ENCODE results near the gene DOCK6. TPM values are rescaled to one million over a fixed set of nuclear protein-coding genes. Genes with fewer than 3 reads are reported as not detected.
A peak's percentile ranks its signal among the peaks of the same experiment; 100 is the strongest.

Gene DOCK6
- total and polyA plus RNA-seq, 8 donors = 18.0 to 79.0 (median 30.7) TPM

DNA sequence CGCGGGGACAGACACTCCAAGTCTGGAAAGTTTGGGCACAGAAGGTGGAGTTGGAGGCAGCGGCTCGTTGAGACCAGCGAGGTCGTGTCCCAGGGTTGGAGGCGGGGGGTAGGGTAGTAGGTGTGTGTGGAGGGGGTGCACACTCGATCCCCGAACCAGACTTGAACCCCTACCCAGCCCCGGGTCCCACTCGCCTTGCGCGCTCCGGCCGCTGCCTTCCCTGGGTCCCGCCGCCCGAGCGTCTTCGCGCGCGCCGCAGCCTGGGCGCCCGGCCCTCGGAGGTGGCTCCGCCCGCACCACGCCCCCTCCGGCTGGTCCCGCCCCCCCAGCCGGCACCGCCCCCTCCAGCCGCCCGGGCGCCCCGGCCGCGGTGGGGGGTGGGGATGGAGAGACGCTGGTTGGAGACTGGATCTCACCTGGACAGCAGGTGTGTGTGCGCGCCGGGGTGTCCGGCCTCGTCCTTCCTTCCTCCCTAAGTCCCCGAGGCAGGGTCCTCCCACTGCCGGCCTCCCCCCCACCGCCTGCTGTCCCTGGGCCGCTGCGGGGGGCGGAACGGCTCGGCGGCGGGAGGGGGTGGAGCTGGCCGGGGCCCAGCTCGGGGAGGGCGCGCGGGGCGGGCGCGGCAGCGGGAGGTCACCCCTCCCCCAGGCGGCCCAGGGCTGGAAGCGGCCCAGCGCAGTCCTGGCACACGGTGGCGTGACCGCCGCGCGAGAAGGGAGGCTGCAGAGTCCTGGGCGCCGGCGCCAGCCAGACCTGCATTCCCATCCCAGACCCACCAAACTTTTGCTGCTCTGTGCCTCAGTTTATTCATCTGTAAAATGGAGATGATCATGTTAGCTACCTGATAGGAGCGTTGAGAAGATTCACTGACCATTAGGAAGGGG lies 64.8 kb downstream of the DOCK6 start, which contains the start of gene KANK2:
Gene KANK2, minus strand, starts transcription at position 255 of the 884 bp plus-strand sequence. CDS start 3,034 bp downstream, outside the sequence.
- H3K27ac ChIP-seq = peak within 1 kb of the TSS; percentile 60 to 86 (median 76)
- DNase-seq (peak; percentile 90 to 97 (median 94)), FAIRE-seq (no peak), ATAC-seq (peak; percentile 92 to 95 (median 94))
- 0 to 1% methylated on average over 41 to 78 of the region's 78 CpGs for WGBS, 2 donors
- peaks cover 0 to 12% (median 10%) of the 10 kb centered on the region in 3 donors for H3K36me3 ChIP-seq
- H3K9me3 ChIP-seq = no peaks in the 10 kb centered on the region
- TF ChIP-seq, protein P1, sequence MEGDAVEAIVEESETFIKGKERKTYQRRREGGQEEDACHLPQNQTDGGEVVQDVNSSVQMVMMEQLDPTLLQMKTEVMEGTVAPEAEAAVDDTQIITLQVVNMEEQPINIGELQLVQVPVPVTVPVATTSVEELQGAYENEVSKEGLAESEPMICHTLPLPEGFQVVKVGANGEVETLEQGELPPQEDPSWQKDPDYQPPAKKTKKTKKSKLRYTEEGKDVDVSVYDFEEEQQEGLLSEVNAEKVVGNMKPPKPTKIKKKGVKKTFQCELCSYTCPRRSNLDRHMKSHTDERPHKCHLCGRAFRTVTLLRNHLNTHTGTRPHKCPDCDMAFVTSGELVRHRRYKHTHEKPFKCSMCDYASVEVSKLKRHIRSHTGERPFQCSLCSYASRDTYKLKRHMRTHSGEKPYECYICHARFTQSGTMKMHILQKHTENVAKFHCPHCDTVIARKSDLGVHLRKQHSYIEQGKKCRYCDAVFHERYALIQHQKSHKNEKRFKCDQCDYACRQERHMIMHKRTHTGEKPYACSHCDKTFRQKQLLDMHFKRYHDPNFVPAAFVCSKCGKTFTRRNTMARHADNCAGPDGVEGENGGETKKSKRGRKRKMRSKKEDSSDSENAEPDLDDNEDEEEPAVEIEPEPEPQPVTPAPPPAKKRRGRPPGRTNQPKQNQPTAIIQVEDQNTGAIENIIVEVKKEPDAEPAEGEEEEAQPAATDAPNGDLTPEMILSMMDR (IDR thresholded peaks at IDR 0.05) = no peak
- H3K27me3 ChIP-seq = no peaks in the 10 kb centered on the region
- H3K4me1 ChIP-seq = peaks cover 0 to 5% (median 0%) of the 10 kb centered on the region in 3 donors
- H3K4me3 ChIP-seq = peak within 1 kb of the TSS; percentile 53 to 61 (median 55)
- intact Hi-C loops (cut with DNase I) = no loop called here

DNA sequence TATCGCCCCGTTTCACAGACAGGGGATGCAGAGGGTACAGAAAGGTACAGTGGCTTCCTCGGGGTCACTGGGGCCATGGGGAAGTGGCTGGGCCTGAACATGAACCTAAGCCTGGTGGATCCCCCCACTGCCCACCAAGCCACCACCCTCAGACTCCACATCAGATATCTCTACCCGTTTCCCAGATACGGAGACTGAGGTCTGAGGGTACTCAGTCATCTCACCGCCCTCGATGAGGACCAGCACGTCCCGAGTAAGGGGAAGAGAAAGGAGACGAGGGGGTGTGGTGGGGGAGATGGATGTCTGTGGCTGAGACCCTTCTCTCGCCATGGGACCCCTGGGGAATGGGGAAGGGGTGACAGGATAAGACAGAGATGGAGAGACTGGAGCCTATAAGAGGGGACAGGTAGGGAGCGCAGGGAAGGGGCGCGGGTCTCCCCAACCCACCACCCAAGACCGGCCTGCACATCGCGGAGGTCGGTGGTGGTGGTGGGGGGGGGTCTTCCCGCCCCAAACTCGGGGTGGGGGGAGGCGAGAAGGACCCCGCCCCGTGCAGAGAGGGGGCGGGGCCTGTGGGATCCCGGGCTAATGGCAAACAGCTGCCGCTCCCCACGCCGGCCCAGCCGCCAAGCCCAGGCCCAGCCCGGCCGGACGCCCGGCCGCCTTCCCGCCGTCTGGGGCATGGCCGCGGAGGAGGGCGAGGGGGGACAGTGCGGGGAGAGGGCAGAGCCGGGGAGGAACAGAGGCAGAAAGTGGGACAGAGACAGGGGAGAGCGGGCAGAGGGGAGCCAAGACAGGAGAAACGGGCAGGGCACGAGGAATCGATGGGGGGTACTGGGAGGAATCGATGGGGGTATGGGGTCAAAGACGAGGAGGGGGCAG lies 65.7 kb downstream of the DOCK6 start:
- no peak for FAIRE-seq
- Histone ChIP-seq H3K9me3 (no peaks in the 10 kb centered on the region), H3K27me3 (no peaks in the 10 kb centered on the region), H3K4me3 (peak overlapping the region; percentile 53 to 61 (median 55)), H3K4me1 (peaks cover 0 to 5% (median 0%) of the 10 kb centered on the region in 3 donors), H3K27ac (peak overlapping the region; percentile 60 to 86 (median 76)), H3K36me3 (peaks cover 0 to 14% (median 10%) of the 10 kb centered on the region in 3 donors)
- TF ChIP-seq, protein P1 (IDR thresholded peaks at IDR 0.05) = no peak
- intact Hi-C loops (cut with DNase I) = no loop called here
- peak in 5 of 6 donors; percentile 42 to 84 (median 75) for DNase-seq
- peak; percentile 33 to 46 (median 44) for ATAC-seq
- 14 to 29% methylated on average over 27 to 47 of the region's 47 CpGs for WGBS, 2 donors

DNA sequence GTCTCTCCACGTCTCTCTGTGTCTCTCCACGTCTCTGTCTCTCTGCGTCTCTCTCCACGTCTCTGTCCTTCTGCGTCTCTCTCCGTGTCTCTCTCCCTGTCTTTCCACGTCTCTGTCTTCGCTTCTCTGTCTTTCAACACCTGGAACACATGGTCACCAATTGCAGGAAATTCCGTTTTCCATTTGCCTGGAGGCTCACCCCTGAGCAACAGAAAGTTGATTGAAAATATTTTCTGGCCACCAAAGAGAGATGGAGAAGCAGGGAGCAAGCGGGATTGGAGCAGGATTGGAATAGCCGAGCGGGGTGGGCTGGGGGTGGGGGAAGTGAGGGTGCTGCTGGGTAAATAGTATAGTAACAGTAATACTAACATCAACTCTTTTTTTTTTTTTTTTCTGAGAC lies 66.6 kb downstream of the DOCK6 start:
- Histone ChIP-seq H3K4me3 (peak overlapping the region in 1 of 4 donors; percentile 12), H3K27me3 (no peaks in the 10 kb centered on the region), H3K4me1 (peaks cover 0 to 5% (median 0%) of the 10 kb centered on the region in 3 donors), H3K9me3 (no peaks in the 10 kb centered on the region), H3K27ac (no peak overlapping the region), H3K36me3 (peaks cover 0 to 18% (median 10%) of the 10 kb centered on the region in 3 donors)
- DNase-seq (no peak), FAIRE-seq (no peak), ATAC-seq (no peak)
- intact Hi-C loops (cut with DNase I) = no loop called here
- TF ChIP-seq, protein P1 (IDR thresholded peaks at IDR 0.05) = no peak
- WGBS, 2 donors = 77 to 83% methylated on average over 12 of the region's 12 CpGs

DNA sequence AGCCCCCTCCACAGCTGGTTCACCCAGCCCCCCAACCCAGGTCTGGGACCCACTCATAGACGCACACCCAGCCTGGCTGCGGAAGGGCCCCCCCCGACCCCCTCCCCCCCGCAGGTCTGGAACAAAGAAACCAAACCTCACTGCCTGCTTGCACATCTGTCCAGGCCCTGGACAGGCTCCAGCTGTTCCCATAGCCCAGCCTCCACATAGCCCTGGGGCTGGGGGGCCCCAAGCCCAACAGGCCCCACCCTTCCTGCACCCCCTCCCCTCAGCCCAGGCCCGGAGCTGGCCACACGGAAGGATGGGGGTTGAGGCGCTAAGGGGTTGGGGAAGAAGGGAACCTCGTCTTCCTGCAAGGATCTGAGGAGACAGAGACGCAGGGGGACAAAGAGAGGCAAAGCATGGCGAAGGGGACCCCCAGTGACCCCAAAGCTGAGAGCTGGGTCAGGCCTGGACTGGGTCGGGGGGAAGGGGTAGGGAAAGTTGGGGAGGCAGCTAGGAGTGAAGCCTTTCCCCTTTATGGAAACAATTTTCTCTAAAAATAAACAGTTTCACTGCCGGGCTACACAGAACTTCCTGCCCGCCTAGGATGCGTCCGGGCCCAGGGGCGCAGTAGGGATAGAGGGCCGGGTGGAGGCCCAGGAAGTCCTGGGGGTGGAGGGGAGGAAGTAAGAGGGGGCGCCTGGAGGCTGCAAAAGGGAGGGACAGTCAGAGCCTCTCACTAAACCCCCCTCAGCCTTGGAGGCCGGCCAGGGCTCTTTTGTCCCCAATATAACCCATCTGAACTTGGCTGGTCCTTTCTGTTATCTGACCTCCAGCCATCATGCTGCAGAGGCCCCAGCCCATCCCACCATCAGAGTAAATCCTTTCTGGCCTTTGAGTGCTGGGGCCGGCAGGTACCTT lies 67.4 kb downstream of the DOCK6 start:
- FAIRE-seq (no peak), ATAC-seq (no peak), DNase-seq (peak in 2 of 6 donors; percentile 40 to 66)
- H3K4me3 ChIP-seq = peak overlapping the region in 1 of 4 donors; percentile 12
- peaks cover 0 to 18% (median 10%) of the 10 kb centered on the region in 3 donors for H3K36me3 ChIP-seq
- intact Hi-C loops (cut with DNase I) = no loop called here
- H3K4me1 ChIP-seq = peaks cover 0 to 5% (median 5%) of the 10 kb centered on the region in 3 donors
- H3K27ac ChIP-seq = no peak overlapping the region
- TF ChIP-seq, protein P1 (IDR thresholded peaks at IDR 0.05) = no peak
- WGBS, 2 donors = 50 to 51% methylated on average over 19 of the region's 20 CpGs
- no peaks in the 10 kb centered on the region for H3K27me3 ChIP-seq
- no peaks in the 10 kb centered on the region for H3K9me3 ChIP-seq

Data from pancreas (tissue), 10 donors.